Amygdala (tissue), 56 donors: ENCODE data around the gene FAM193B.
"Not testable (repeated sequence)": the region's sequence is repeated elsewhere in the genome, so short reads cannot be mapped to it uniquely, and the experiment has no call there.

Experiments used
- DNase-seq, 56 donors: peaks; one replicate each; lab custom pipeline; 2025; lab: John Stamatoyannopoulos, UW

FAM193B gene

DNA sequence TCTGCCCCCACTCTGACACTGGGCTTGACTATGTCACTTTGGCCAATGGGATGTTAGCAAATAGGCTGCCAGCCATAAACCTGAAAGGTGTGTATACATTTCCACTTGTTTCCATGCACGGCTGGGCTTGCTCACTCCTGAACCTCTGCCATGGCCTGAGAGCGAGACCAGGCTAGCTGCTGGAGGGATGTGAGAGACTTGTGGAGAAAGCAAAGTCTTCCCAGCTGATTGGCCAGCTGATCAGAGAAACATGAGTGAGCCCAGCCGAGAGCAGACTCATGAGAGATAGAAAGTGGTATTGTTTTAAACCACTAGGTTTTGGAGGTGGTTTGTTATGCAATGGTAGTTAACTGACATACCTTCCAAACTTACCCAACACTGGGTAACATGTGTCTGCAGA, 13.9 kb downstream of the FAM193B start:
- DNase-seq, result no peak

DNA sequence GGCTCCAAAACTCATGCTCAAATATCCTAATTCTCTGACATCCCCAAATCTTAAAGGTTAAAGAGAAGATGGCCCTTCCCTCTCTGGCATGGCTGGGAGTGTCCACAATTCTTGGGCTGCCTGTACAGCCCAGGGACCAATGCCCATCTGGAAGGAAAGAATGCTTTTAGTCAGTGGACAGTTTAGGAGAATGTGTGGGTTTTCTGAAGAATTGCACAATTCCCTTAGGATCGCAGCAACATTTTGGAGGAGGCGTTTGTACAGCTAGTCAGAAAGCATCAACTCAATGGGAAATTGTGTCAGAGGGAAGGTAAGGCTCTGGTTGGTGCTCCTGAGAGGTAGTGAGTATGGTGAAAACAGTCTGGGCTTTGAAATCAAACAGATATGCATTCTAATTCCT, 15.0 kb downstream of the FAM193B start:
- DNase-seq, result no peak

DNA sequence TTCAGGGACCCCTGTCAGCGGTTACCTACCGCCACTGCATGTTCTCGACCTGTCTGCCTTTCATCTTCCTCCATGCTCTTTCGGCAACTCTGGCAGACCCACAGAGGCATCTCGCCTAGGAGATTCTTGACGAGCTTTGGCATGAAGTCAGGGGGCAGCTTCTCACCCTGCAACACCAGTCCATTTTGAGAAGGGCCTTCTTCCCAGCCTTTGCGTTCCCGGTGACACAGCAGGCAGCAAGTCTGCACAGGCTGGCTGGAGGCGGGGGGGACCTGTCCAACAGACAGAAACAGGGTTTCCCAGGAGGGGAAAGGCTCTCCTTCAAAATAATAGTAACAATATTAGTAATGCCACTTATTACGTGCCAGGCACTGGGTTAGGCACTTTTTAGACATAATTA, 15.5 kb downstream of the FAM193B start:
- DNase-seq, result no peak

DNA sequence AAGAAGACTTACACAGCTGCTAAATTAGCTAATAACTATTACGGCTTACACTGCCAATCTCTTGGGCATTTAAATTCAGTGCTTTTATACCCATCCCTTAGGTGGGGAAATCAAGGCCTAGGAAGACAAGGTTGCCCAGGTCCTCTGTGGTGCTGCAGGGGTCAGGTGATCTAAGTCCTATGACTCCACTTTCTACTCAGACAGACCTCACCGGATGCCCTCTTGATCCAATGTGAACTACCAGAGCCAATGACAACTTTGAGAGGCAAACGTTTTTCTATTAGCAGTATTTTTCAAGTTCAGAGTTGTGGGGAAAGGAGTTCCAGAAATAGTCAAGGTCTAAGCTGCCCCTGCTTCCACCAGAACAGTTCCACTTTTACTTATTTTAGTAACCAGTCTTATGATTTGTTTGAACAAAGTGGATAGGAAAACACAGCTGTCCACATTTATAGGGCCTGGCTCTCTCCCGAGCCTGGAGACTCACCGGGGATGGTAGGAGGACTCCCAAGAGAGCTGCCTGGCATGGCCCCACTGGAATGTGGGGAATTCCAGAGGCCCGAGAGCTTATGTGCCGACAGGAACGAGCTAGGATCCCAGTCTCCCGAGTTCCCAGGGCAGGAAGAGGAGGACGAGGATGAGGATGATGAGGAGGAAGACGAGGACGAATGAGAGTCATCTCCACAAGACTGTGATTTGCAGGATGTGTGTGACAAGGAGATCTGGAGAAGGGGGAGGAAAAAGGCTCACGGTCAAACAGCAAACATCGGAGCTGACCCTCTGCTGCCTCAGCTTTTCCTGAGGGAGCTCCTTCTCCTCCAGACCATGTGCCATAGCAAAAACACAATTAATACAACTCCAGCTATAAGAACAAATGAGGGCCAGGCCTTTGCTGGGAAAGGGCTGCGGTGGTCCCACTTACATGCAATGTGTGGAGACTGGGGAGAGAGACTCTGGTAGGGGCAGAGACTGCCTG, 16.7 kb downstream of the FAM193B start:
- DNase-seq, result peak in 1 of 56 donors; percentile 16

- no peak for DNase-seq
Observed at GRCh38 chr5:177536386-177536785, 18.0 kb downstream of the FAM193B start.

DNA sequence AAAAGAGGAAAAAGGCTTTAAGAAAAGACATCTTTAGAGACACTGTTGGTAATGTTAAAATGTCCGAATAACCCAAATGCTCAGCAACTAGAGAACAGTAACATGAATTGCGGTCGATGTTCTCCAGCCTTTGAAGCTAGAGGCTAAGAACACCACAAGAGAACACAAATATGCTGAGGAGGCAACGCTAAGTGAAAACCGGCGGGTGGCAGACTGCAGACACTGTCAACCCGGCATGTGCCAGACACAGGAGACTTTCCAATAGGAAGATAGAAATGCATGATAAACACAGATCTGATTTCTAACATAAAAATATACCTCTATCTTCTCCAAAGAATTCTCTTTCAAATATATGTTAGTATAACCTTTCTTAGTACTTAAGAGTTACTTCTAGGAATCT, 19.2 kb downstream of the FAM193B start:
- peak in 1 of 56 donors; percentile 26 for DNase-seq

DNA sequence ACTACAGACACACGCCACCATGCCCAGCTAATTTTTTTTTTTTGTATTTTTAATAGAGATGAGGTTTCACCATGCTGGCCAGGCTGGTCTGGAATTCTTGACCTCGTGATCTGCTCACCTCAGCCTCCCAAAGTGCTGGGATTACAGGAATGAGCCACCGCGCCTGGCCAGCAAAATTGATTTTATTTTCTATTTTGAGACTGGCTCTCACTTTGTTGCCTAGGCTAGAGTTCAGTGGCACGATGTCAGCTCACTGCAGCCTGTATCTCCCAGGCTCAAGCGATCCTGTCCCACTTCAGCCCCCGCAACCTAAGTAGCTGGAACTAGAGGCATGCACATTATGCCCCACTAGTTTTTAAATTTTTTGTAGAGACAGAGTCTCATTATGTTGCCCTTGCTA, 19.9 kb downstream of the FAM193B start:
- DNase-seq, result not testable (repeated sequence)

DNA sequence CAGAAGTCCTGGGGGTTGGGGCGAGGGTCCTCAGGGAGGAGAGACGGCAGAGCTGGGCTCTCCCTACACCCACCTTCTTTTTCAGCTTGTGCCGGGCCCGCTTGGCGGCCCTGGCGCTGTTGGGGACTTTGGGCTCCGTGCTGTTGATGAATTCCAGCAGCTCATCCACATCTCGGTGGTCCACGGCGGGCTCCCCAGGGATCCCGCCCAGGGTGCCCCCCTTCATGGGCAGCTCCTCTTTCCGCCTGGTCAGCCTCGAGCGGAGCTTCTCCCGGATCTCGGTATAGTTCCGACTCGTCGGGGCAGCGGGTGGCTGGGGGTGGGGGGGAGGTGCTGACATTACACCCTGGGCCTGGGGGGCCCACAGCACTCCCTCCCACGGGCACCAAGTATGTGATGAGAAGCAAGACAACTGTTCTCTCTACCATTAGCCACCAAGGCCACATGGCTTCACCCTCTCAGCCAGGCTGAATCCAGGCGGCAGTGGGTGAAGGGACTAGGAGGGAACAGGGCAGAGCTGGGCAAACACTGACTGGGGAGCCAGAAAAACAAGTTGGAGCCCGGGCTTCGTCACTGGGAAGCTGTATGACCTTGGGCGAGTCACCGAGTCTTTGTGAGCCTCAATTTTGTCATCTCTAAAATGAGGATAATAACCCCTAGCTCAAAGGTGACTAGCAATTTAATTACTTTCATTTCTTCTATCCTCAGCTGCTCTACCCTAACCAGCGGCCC, 23.0 kb downstream of the FAM193B start:
- DNase-seq, result no peak

- DNase-seq, result no peak
Observed at GRCh38 chr5:177530638-177531037, 23.7 kb downstream of the FAM193B start.

- no peak for DNase-seq
Observed at GRCh38 chr5:177529247-177530203, 24.8 kb downstream of the FAM193B start.

GRCh38 chr5:177528631-177529030, 25.7 kb downstream of the FAM193B start:
- no peak for DNase-seq

GRCh38 chr5:177527595-177527994, 26.8 kb downstream of the FAM193B start:
- no peak for DNase-seq

DNA sequence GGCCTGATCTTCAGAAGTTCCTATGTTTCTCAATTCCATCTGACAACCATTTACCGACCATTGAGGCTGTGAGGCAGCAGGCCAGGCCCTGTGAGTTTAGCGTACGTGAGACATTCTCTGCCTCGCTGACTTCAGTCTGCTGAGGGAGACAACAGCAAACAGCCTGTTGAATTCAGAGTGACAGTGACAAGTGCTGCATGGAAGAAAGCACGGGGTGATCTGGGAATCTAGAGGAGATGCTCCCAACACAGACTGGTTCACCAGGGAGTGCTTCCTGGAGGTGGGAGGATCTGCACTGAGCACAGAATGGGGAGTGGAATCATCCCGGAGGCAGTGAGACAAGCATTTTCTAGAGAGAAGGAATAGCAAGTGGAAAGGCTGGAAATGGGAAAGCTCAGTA, 27.6 kb downstream of the FAM193B start:
- no peak for DNase-seq

GRCh38 chr5:177526191-177526590, 28.2 kb downstream of the FAM193B start:
- DNase-seq, result no peak

- DNase-seq, result peak in 4 of 56 donors; percentile 10 to 36 (median 26)
Observed at GRCh38 chr5:177524941-177525655, 29.3 kb downstream of the FAM193B start.

DNA sequence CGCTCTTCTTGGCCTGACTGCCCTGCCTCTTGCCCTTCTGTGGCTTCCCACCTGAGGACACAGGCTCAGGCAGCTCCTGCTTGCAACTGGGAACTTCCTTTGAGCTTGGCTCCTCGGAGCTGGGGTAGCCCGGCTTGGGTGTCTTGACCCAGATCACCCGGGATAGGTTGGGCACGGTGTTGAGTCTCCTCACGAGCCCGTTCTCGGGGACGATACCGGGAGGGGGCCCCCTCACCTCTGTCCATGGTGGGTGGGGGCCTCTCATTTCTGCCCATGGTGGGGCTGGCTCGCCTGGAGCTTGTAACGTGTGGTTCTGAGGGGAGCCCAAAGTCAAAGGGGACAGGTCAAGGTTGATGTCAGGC, 29.8 kb downstream of the FAM193B start:
- DNase-seq, result no peak

DNA sequence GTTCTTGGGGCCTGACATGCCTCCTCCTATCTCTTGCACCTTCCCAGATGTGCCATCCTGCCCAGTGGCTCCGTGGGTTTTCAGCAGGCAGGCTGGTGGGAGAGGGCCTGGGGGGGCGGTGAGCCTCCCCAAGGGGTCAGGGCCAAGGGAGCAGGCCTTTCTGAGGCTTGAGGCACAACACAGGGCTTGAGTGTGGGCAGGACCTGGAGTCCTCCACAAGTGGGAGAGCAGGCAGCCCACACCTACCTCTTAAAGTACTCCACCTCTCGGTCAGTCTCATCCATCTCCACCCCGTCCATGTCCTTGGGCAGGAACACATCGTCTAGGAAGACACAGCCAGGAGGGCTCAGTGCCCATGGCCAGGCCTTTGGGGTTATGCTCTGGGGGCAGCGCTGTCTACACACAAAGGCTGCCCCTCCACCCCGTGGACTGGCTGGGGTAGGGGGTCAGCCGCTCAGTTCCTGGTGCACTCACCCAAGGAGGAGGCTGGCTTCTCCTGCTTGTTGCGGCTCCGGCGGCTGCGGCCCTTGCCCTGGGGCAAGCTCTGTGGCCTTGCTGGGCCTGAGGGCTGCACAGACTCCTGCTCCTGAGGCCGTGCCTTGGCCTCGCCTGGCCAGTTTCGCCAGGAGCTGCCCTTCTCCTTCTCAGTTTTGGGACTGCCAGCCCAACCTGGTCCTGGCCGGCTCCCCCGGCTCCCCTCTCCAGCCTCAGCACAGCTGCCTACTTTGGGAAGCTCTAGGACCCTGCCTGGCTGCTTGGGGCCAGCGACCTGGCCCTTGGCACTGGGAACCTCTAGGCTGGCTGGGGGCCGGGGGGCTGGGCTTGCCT, 30.4 kb downstream of the FAM193B start:
- no peak for DNase-seq

- DNase-seq, result peak in 2 of 56 donors; percentile 23 to 45
Observed at GRCh38 chr5:177520916-177521513, 33.3 kb downstream of the FAM193B start.

DNA sequence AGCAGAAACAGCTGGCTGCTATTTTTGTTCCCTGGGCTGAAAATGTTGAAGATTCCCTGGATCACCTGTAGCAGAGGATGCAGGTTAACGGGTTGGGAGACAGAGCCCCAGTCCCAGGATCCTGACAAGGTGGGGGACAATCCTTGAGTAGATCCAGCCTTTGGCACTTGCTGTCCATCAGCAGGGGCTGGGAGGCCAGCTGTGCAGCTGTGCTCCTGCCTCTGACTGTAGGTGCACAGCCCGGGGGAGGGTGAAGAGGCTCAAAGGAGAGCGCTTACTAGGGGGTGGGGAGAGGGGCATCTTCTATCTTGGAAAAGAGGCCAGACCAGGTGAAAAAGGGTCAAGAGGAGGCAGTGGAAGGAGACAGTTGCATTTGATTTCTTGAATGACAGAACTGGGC, 34.1 kb downstream of the FAM193B start:
- no peak for DNase-seq
